HEK293 (cell line): ENCODE results near the gene CEND1.

Source experiments
- BCL11A ChIP-seq: fragments of 450-650 bp; formaldehyde crosslinking; IDR thresholded peaks from 2 replicates; pipeline ENCODE4 v1.5.1; 2016; ENCODE audit warnings: low read depth, missing biosample characterization, missing genetic modification characterization
- BCL6B ChIP-seq: fragments of 450-650 bp; formaldehyde crosslinking; IDR thresholded peaks from 2 replicates; pipeline ENCODE4 v1.5.1; 2017; ENCODE audit warnings: missing biosample characterization, missing genetic modification characterization
- EGR2 ChIP-seq: fragments of 450-650 bp; formaldehyde crosslinking; IDR thresholded peaks from 2 replicates; pipeline ENCODE4 v1.5.1; 2016; ENCODE audit warnings: low read depth, missing biosample characterization, missing genetic modification characterization
- GLI4 ChIP-seq: fragments of 450-650 bp; formaldehyde crosslinking; IDR thresholded peaks from 2 replicates; pipeline ENCODE4 v1.5.1; 2016; ENCODE audit warnings: missing biosample characterization, missing genetic modification characterization
- GLIS1 ChIP-seq: fragments of 450-650 bp; formaldehyde crosslinking; IDR thresholded peaks from 2 replicates; pipeline ENCODE4 v1.5.1; 2016; ENCODE audit warnings: missing biosample characterization, missing genetic modification characterization
- KLF8 ChIP-seq: fragments of 450-650 bp; formaldehyde crosslinking; IDR thresholded peaks from 2 replicates; pipeline ENCODE4 v1.5.1; 2016; ENCODE audit warnings: missing biosample characterization, missing genetic modification characterization
- MEIS1 ChIP-seq: sonication (generic); formaldehyde crosslinking; IDR thresholded peaks from 2 replicates; pipeline ENCODE4 v1.8.1; 2022; ENCODE audit warnings: missing genetic modification reagents, mild to moderate bottlenecking, borderline replicate concordance
- SALL2 ChIP-seq: fragments of 450-650 bp; formaldehyde crosslinking; IDR thresholded peaks from 2 replicates; pipeline ENCODE4 v1.5.0; 2017; ENCODE audit warnings: missing biosample characterization, mild to moderate bottlenecking, missing genetic modification characterization, borderline replicate concordance
- SP2 ChIP-seq: fragments of 450-650 bp; formaldehyde crosslinking; IDR thresholded peaks from 2 replicates; pipeline ENCODE4 v1.5.1; 2016; ENCODE audit warnings: missing biosample characterization, missing genetic modification characterization
- ZBTB17 ChIP-seq: fragments of 450-650 bp; formaldehyde crosslinking; IDR thresholded peaks from 2 replicates; pipeline ENCODE4 v1.5.1; 2016; ENCODE audit warnings: missing biosample characterization, missing genetic modification characterization
- ZBTB21 ChIP-seq: fragments of 450-650 bp; formaldehyde crosslinking; IDR thresholded peaks from 2 replicates; pipeline ENCODE4 v1.5.1; 2017; ENCODE audit warnings: missing biosample characterization, missing genetic modification characterization
- ZFHX2 ChIP-seq: fragments of 450-650 bp; formaldehyde crosslinking; conservative IDR thresholded peaks from 2 replicates; pipeline ENCODE4 v1.5.1; 2016; ENCODE audit warnings: missing biosample characterization, missing genetic modification characterization
- ZFP3 ChIP-seq: fragments of 450-650 bp; formaldehyde crosslinking; IDR thresholded peaks from 2 replicates; pipeline ENCODE4 v1.5.1; 2016; ENCODE audit warnings: low read depth, missing biosample characterization, missing genetic modification characterization
- ZFP37 ChIP-seq: fragments of 450-650 bp; formaldehyde crosslinking; IDR thresholded peaks from 2 replicates; pipeline ENCODE4 v1.5.1; 2016; ENCODE audit warnings: missing biosample characterization, missing genetic modification characterization
- ZIC2 ChIP-seq: fragments of 450-650 bp; formaldehyde crosslinking; IDR thresholded peaks from 2 replicates; pipeline ENCODE4 v1.5.1; 2016; ENCODE audit warnings: missing biosample characterization, missing genetic modification characterization
- ZNF112 ChIP-seq: fragments of 450-650 bp; formaldehyde crosslinking; IDR thresholded peaks from 2 replicates; pipeline ENCODE4 v1.5.0; 2017; ENCODE audit warnings: missing biosample characterization, missing genetic modification characterization
- ZNF138 ChIP-seq: fragments of 450-650 bp; formaldehyde crosslinking; IDR thresholded peaks from 2 replicates; pipeline ENCODE4 v1.5.1; 2016; ENCODE audit warnings: missing biosample characterization, missing genetic modification characterization, borderline replicate concordance
- ZNF169 ChIP-seq: fragments of 450-650 bp; formaldehyde crosslinking; IDR thresholded peaks from 2 replicates; pipeline ENCODE4 v1.5.1; 2016; ENCODE audit warnings: missing biosample characterization, missing genetic modification characterization
- ZNF354C ChIP-seq: fragments of 450-650 bp; formaldehyde crosslinking; IDR thresholded peaks from 2 replicates; pipeline ENCODE4 v1.5.1; 2016; ENCODE audit warnings: missing biosample characterization, missing genetic modification characterization, low read depth, borderline replicate concordance
- ZNF501 ChIP-seq: fragments of 450-650 bp; formaldehyde crosslinking; IDR thresholded peaks from 2 replicates; pipeline ENCODE4 v1.5.1; 2016; ENCODE audit warnings: missing biosample characterization, missing genetic modification characterization
- ZNF510 ChIP-seq: fragments of 450-650 bp; formaldehyde crosslinking; IDR thresholded peaks from 2 replicates; pipeline ENCODE4 v1.5.1; 2018; ENCODE audit warnings: mild to moderate bottlenecking, missing genetic modification characterization, missing biosample characterization; ENCODE audit not compliant: insufficient replicate concordance
- ZNF514 ChIP-seq: fragments of 450-650 bp; formaldehyde crosslinking; IDR thresholded peaks from 2 replicates; pipeline ENCODE4 v1.5.1; 2016; ENCODE audit warnings: missing biosample characterization, missing genetic modification characterization
- ZNF561 ChIP-seq: fragments of 450-650 bp; IDR thresholded peaks from 2 replicates; pipeline ENCODE4 v1.5.1; 2018; ENCODE audit warnings: missing biosample characterization, missing genetic modification characterization, borderline replicate concordance
- ZNF571 ChIP-seq: fragments of 450-650 bp; formaldehyde crosslinking; IDR thresholded peaks from 2 replicates; pipeline ENCODE4 v1.5.0; 2017; ENCODE audit warnings: missing biosample characterization, missing genetic modification characterization
- ZNF600 ChIP-seq: fragments of 450-650 bp; formaldehyde crosslinking; IDR thresholded peaks from 2 replicates; pipeline ENCODE4 v1.5.1; 2016; ENCODE audit warnings: missing biosample characterization, missing genetic modification characterization
- ZNF645 ChIP-seq: fragments of 450-650 bp; formaldehyde crosslinking; IDR thresholded peaks from 2 replicates; pipeline ENCODE4; 2016; ENCODE audit warnings: missing biosample characterization, missing genetic modification characterization
- ZNF660 ChIP-seq: fragments of 450-650 bp; IDR thresholded peaks from 2 replicates; pipeline ENCODE4 v1.5.1; 2018; ENCODE audit warnings: missing biosample characterization, mild to moderate bottlenecking, missing genetic modification characterization
- ZNF777 ChIP-seq: fragments of 450-650 bp; formaldehyde crosslinking; IDR thresholded peaks from 2 replicates; pipeline ENCODE4 v1.5.1; 2017; ENCODE audit warnings: missing biosample characterization, missing genetic modification characterization, borderline replicate concordance
- ZNF785 ChIP-seq: fragments of 450-650 bp; formaldehyde crosslinking; IDR thresholded peaks from 2 replicates; pipeline ENCODE4 v1.5.1; 2016; ENCODE audit warnings: missing biosample characterization, missing genetic modification characterization
- ZNF837 ChIP-seq: fragments of 450-650 bp; formaldehyde crosslinking; IDR thresholded peaks from 2 replicates; pipeline ENCODE4 v1.5.1; 2016; ENCODE audit warnings: missing biosample characterization, missing genetic modification characterization
- TF ChIP-seq, protein P1 (sequence below): fragments of 450-650 bp; formaldehyde crosslinking; IDR thresholded peaks from 2 replicates; pipeline ENCODE4 v1.5.1; 2016; ENCODE audit warnings: missing biosample characterization, missing genetic modification characterization
- TF ChIP-seq, protein P2 (sequence below): fragments of 450-650 bp; formaldehyde crosslinking; IDR thresholded peaks from 2 replicates; pipeline ENCODE4 v1.5.1; 2016; ENCODE audit warnings: missing biosample characterization, missing genetic modification characterization
- TF ChIP-seq, protein P3 (sequence below): fragments of 450-650 bp; formaldehyde crosslinking; IDR thresholded peaks from 2 replicates; pipeline ENCODE4 v1.5.1; 2016; ENCODE audit warnings: missing biosample characterization, missing genetic modification characterization

Gene CEND1

GRCh38 chr11:834371-835316 is 44.8 kb upstream of the CEND1 start (continued):
- TF ChIP-seq ZNF645 (no peak), SP2 (tag by site-specific recombination) (peak; percentile 37), ZNF660 (tag by site-specific recombination) (0 out of 2 replicates have a peak, but pooled peaks have one; percentile 35), ZNF837 (no peak), ZNF571 (tag by site-specific recombination) (no peak), ZNF501 (tag by site-specific recombination) (no peak), ZFP37 (no peak), ZFP3 (tag by site-specific recombination) (no peak), ZNF112 (tag by site-specific recombination) (no peak), GLI4 (tag by site-specific recombination) (no peak), ZNF138 (no peak), ZNF514 (no peak), KLF8 (tag by site-specific recombination) (peak; percentile 26), ZNF354C (tag by site-specific recombination) (no peak), ZNF777 (tag by site-specific recombination) (no peak), ZBTB21 (tag by site-specific recombination) (no peak), ZNF561 (tag by site-specific recombination) (no peak), BCL6B (tag by site-specific recombination) (no peak), GLIS1 (tag by site-specific recombination) (peak; percentile 25; the same call in 1 of the 2 replicates), ZNF169 (tag by site-specific recombination) (no peak), SALL2 (tag by site-specific recombination) (no peak), ZFHX2 (peak; percentile 38; the same call in 1 of the 2 replicates), ZNF600 (tag by site-specific recombination) (no peak; the same call in 1 of the 2 replicates), MEIS1 (CRISPR knock-in tag) (no peak), ZIC2 (tag by site-specific recombination) (peak; percentile 68; the same call in 1 of the 2 replicates), BCL11A (tag by site-specific recombination) (0 out of 2 replicates have a peak, but pooled peaks have one; percentile 10), ZNF785 (tag by site-specific recombination) (no peak), ZNF510 (no peak), ZBTB17 (tag by site-specific recombination) (0 out of 2 replicates have a peak, but pooled peaks have one; percentile 1), EGR2 (tag by site-specific recombination) (no peak)
- TF ChIP-seq, protein P1, sequence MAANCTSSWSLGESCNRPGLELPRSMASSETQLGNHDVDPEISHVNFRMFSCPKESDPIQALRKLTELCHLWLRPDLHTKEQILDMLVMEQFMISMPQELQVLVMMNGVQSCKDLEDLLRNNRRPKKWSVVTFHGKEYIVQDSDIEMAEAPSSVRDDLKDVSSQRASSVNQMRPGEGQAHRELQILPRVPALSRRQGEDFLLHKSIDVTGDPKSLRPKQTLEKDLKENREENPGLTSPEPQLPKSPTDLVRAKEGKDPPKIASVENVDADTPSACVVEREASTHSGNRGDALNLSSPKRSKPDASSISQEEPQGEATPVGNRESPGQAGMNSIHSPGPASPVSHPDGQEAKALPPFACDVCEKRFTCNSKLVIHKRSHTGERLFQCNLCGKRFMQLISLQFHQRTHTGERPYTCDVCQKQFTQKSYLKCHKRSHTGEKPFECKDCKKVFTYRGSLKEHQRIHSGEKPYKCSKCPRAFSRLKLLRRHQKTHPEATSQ (tag by site-specific recombination), result no peak
- TF ChIP-seq, protein P2, sequence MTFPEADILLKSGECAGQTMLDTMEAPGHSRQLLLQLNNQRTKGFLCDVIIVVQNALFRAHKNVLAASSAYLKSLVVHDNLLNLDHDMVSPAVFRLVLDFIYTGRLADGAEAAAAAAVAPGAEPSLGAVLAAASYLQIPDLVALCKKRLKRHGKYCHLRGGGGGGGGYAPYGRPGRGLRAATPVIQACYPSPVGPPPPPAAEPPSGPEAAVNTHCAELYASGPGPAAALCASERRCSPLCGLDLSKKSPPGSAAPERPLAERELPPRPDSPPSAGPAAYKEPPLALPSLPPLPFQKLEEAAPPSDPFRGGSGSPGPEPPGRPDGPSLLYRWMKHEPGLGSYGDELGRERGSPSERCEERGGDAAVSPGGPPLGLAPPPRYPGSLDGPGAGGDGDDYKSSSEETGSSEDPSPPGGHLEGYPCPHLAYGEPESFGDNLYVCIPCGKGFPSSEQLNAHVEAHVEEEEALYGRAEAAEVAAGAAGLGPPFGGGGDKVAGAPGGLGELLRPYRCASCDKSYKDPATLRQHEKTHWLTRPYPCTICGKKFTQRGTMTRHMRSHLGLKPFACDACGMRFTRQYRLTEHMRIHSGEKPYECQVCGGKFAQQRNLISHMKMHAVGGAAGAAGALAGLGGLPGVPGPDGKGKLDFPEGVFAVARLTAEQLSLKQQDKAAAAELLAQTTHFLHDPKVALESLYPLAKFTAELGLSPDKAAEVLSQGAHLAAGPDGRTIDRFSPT (tag by site-specific recombination), result peak; percentile 81
- TF ChIP-seq, protein P3, sequence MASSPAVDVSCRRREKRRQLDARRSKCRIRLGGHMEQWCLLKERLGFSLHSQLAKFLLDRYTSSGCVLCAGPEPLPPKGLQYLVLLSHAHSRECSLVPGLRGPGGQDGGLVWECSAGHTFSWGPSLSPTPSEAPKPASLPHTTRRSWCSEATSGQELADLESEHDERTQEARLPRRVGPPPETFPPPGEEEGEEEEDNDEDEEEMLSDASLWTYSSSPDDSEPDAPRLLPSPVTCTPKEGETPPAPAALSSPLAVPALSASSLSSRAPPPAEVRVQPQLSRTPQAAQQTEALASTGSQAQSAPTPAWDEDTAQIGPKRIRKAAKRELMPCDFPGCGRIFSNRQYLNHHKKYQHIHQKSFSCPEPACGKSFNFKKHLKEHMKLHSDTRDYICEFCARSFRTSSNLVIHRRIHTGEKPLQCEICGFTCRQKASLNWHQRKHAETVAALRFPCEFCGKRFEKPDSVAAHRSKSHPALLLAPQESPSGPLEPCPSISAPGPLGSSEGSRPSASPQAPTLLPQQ (tag by site-specific recombination), result no peak
